Activated CD8-positive, alpha-beta memory T cell treated with anti-CD3 and anti-CD28 coated beads, Interleukin-2, amount 50 U/mL, for 4 hours (primary cell): ENCODE results near the gene ROS1.

ENCODE experiments used
- DNase-seq: peaks from one replicate; pipeline ENCODE4 v3.0.0-alpha.2; 2020

Gene ROS1

DNA sequence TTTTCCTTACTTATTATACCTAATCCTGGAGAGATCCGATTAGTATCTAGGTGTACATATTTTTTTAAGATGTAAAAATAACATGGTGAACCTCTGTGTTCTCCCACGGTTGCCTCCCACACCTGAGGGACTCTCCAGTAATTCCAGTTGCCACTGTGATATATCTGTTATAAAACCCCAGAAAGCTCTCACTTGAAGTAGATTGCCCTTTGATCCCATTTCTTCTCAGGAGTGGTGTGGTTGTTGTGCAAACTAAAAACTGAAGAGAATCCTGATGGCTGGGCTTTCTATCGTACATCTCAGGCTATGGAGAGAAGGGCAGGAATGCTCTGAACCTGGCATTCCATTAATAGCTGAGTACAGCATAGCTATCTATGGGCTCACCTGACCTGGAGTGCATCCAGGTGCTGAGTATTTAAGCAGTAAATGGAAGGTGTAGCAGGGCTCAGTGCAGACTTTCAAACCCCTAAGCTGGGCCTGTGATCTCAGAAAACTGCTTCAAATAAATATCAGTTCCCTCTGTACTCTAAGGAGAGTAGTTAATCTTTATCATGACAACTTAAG, 119.4 kb downstream of the ROS1 start:
- DNase-seq, result no peak

DNA sequence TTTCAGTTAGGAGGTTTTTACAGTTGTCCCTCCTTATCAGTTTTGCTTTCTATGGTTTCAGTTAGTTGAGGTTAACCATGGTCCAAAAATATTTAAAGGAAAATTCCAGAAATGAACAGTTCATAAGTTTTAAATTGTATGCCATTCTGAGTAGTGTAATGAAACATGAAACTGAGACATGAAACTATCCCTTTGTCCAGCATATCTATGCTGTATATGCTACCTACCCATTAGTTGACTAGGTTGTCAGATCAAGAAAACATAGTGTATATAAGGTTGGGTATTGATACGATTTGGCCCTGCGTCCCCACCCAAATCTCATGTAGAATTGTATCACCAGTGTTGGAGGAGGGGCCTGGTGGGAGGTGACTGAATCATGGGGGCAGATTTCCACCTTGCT, 121.3 kb downstream of the ROS1 start:
- DNase-seq, result no peak

DNA sequence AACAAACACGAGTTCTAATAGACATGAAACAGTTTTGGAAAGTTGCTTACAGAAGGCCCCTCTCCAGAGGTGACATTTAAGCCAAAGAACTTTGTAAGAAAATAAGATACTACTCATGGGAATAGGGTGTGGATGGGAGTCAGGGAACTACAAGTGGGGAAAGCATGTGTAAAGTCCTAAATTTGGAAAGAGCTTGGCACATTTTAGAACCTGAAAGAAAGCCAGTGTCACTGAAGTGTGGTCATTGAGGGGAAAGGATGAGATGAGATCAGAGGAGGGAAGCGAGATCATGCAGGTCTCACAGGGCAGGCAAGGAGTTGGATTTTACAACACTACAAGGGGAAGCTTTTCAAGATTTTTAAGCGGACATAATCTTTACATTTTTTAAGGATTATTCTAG, 122.4 kb downstream of the ROS1 start:
- DNase-seq, result no peak

- no peak for DNase-seq
These were observed 126.8 kb downstream of the ROS1 start for GRCh38 chr6:117298941-117299340.

- no peak for DNase-seq
These were observed 135.4 kb downstream of the ROS1 start for GRCh38 chr6:117290173-117290846.

DNA sequence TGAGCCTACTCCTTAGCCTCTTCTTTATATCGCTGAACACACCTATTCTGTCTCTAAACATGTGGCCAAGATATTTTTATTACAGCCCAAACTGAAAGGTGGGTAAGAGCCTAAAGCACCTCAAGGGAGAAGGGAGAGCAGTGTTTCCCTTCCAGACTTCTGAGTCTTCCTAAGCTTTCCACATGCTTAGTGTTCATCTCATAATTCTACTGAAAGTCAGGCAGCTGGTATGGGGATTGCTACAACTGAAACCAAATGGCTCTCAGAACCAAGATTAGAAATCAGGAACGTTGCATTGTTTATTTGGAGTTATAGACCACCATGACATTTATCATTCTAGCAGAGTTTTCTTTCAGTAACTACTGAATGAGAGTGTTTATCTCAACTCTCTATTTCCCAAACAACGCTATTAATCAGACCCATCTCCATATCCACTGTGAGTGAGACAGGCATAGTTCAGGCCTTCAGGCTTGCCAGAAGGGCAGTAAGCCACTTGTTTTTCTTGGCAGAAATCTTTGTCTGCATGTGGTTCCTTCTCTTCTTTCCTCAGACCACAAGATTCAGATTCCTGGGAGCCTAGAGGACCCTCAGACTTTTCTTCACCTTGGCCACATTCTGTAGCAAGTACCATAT, 137.5 kb downstream of the ROS1 start:
- DNase-seq, result no peak

DNA sequence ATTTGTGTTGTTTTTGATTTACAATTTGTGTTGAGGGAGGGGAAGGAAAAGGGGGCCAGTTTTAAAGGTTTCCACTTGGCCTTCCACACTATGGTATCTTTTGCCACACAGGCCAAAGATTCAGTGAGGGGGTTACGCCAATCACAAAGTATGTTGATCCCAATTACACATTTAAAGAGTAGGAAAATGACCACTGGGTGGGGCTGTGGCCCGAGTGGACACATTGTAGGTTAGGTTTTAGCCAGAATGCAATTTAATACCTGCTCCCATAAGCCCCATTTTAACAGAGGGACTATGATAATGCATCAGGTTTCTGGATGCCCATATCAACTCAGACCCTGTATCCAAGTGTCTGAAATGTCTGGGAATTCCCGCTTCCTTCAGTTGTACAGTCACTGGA, 144.8 kb downstream of the ROS1 start:
- DNase-seq, result no peak

- DNase-seq, result no peak
These were observed 148.9 kb downstream of the ROS1 start for GRCh38 chr6:117276778-117277316.

DNA sequence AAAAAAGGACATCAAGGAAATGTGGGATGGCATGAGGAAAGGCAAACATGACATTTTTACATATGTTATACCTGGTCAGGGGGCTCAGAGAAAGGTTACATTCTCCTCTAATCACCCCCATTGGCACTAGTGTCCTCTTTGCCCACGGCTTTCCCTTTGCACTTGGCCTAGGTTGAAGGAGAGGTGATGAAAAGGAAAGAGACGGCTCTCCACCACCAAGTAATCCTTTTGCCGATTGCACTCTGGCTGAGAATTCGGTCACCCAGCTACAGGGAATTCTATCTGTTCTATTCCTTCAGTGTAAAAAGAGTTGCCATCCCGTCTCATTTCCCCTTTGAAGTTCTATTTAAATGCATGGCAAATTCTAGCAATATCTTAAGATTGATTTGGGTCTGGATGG, 150.0 kb downstream of the ROS1 start:
- DNase-seq, result no peak

DNA sequence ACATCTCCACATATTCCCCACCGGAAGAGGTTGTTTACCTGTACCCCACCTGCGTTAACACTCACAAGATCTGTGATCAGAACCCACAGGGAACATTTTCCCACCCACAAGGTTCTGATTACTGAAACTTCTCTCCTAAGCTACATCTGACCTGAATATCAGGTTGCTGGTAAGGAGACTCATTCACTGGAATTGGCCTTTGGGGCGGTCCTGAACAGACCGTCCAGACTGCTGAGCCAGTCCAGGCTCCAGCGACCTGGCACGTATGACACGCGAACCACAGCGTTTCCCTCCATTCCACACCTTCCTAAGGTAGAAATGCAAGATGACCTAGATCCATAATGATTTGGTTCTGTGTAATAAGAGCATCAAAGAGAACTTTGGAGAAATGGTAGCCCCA, 150.5 kb downstream of the ROS1 start:
- no peak for DNase-seq

- DNase-seq, result no peak
These were observed 152.9 kb downstream of the ROS1 start for GRCh38 chr6:117272891-117273290.

DNA sequence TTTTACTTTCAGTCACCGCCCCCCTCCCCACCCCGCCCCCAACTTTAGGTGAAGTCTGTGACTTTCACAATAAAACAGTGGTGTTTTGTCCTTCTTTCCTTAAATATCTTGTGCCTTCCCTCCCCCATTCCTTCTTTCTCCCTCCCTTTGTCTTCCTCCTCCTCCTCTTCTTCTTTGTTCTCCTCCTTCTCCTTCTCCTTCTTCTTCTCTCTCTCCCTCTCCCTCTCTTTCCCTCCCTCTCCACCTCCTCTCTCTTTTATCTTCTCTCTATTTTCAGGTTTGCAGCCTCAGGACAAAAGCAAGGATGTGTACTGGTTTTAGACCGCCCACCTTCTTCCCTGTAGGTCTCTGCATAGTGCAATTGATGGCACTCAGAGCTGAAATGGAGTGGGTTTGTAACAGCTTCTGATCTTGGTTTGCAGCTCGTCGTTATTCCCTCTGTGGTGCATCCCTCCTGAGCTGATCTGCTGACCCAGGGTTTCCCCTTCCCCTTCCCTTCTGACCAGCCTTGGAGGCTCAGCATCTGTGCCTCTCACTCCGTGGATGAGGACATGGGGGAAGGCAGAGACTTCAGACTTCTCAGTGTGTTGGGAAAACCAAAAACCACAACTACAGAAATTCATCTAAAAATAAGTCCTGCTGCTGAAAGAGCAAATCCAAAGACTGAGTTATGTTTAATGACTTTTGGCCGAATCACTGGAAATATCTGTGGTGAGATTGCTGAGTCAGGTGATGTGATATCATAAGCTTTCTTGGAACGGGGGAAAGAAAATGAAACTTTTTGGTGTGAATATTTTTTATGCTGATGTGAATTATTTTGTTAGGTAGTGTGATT, 153.5 kb downstream of the ROS1 start:
- no peak for DNase-seq

DNA sequence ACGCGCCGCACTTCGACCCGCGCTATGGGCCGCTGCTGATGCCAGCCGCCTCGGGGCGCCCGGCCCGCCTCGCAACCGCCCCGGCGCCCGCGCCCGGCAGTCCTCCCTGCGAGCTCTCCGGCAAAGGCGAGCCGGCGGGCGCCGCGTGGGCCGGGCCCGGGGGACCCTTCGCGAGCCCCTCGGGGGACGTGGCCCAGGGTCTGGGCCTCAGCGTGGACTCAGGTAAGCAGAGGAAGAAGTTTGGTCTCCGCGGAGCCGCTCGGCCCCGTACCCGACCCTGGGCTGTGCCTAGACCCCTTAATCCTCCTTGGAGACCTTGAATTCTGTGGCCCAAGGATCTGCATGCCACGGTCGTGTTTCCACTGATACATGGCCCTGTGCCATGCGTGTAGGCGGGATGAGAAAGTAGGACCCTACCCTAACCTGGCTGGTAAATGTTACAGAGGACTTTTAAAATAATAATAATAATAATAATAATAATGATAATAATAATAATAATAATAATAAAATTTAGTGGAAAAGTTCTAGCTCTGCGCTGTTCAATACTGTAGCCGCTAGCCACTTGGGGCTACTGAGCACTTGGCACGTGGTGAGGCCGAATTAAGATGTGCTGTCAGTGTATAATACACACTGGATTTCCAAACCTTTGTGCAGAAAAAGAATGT, 154.8 kb downstream of the ROS1 start:
- DNase-seq, result no peak

- no peak for DNase-seq
These were observed 155.5 kb downstream of the ROS1 start for GRCh38 chr6:117270055-117270842.

GRCh38 chr6:117269638-117270054, 156.1 kb downstream of the ROS1 start:
- no peak for DNase-seq

DNA sequence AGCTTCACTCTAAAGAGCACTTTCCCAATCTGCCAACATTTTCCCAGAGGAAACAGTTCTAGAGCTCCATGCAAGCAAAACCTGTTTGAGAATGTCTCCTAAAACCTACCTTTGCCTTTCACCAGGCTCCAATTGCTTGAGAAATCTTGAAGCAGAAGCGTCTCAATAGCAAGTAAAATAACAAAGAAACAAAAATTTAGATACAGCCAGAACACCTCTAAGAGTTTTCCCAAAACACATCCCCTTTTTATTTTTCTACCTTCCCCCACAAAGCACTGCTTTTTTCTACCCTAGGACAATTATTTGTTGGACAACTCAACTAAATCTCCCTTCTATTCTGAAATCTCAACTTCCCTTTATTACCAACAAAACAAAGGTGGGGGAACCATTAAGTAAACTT, 156.8 kb downstream of the ROS1 start:
- DNase-seq, result no peak

- DNase-seq, result no peak
These were observed 157.8 kb downstream of the ROS1 start for GRCh38 chr6:117267766-117268534.

DNA sequence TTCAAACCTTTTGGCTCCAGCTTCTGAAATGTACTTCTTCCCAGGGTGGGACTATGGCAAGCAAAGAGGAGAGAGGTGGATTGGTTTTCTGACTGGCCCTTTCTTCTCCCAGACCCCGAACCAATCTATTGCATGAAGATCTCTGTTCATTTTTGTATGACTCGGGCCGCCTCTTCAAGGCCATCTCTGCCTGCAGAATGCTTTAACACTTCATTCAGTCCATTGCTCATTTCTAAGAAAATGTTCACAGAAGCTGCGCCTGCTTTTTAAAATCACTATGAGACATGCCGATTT, 158.7 kb downstream of the ROS1 start:
- DNase-seq, result no peak

DNA sequence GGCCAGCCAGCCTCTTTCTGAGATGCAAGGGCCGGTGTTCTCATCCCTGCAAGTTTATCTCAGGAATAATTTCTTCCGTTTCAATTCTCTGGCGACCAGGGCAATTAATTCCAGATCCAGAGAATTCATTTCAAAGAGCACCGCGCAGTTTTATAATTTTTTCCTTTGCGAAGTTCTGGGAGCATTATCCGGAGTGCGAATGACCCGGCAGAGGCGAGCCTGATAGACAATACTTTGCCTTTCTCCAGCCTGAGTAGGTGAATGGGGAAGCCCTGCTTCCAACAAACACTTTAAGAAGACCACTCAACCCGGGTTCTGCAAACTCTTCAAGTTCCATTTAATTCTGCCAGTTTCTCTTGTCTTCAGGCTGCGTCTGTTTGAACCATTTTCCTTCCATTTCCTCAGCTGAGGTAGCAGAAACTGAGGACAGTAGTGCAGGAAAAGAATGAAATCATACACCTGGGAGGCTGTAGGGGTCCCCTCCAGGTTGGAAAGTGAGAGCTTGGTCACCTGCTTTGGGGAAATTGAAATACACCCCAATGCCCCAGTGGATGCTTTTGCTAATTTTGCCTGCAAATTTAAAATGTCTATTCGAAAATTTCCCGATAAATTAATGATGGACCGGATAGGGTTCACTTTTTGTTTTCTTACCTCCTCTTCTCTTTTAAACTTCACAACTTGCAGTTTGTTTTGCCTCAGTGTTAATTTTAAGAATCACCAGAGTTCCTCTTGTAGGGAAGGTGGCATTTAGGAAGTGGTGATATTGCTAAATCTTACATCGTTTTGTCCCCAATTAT, 159.3 kb downstream of the ROS1 start:
- no peak for DNase-seq

- DNase-seq, result no peak
These were observed 160.1 kb downstream of the ROS1 start, which contains the start of gene VGLL2 for GRCh38 chr6:117265410-117266256. Gene VGLL2, plus strand, starts transcription at chr6:117265558. Its CDS starts 206 bp downstream, at chr6:117265764.
